ENCODE data around the gene HMBS.

DNA sequence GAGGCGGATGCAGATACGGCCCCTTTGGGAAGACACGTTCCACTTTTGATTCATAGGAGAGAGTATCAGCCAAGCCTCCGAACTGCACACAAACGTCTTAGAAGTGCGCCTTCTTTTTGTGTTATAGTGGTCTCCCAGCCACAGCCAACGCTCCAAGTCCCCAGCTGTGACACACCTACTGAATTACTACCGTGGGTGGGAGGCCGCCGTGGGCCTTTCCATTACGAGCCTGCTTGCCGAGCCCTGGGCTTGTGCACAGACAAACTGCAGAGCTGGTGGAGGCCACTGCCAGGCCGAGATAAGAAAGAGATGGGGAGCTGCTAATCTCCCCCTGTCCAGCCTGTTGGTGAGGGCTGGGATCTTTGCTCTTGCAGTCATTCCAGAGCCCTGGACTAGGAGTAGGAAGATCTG lies 761 bp downstream of the HMBS start:
- TF ChIP-seq POLR2A (IDR thresholded peaks at IDR 0.05; ENCODE audit: low read length) = peak; percentile 42
- peak; percentile 90 for TF ChIP-seq GATA1 (IDR thresholded peaks at IDR 0.05; ENCODE audit: low read depth, low read length)
